HTR-8/SVneo (cell line): ENCODE measurements around the gene MSI2.

Experiments used
- DNase-seq: peaks from one replicate; pipeline ENCODE4 v3.0.0; 2011; ENCODE audit warnings: low spot score, mixed read lengths; ENCODE audit not compliant: insufficient read length
- FAIRE-seq: peaks from 2 replicates; lab custom pipeline; 2011; peaks lifted over from hg19 to GRCh38; lab: Jason Lieb, UNC

Gene MSI2

GRCh38 chr17:57655553-57655952, 399.2 kb downstream of the MSI2 start:
- no peak for DNase-seq
- FAIRE-seq: no peak

DNA sequence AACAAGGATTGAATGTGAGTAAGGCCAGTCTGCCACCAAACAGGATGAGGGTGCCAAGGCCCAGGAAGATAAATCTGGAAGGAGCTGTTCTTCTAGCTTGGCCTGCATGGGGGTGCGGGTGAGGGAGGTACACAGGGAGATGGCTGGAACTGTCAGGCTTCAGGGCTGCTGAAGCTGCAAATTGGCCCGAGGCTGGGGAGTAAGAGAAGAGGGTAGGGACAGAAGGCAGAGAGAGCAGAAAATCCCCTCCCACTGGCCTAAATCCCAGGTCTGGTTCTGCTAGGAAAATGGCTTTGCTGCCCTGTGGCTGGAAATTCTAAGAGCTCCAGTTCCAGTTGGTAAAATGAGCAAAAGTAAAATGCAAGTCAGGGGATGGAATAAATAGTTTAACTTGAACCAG, 400.9 kb downstream of the MSI2 start:
- no peak for FAIRE-seq
- no peak for DNase-seq

DNA sequence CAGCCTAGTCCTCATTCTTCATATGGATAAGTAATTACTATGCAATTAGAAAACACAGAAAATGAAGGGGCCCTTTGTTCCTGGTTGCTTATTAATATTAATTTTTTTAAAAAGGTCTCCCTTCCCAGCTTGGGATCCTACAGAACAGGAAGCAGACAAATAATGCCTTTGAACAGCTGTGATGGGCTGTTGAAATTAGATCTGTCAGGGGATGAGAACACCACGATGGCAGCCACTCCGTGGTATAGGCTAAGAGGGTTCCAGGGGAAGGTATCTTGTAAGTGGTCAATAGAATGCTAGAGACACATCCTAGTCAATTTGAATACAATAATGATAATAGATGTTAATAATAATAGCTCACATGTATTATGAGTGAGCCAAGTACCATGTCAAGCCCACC, 405.7 kb downstream of the MSI2 start:
- no peak for DNase-seq
- FAIRE-seq: no peak

- FAIRE-seq (peak; percentile 94), DNase-seq (peak; percentile 99)
Observed at GRCh38 chr17:57662644-57663308, 406.5 kb downstream of the MSI2 start.

DNA sequence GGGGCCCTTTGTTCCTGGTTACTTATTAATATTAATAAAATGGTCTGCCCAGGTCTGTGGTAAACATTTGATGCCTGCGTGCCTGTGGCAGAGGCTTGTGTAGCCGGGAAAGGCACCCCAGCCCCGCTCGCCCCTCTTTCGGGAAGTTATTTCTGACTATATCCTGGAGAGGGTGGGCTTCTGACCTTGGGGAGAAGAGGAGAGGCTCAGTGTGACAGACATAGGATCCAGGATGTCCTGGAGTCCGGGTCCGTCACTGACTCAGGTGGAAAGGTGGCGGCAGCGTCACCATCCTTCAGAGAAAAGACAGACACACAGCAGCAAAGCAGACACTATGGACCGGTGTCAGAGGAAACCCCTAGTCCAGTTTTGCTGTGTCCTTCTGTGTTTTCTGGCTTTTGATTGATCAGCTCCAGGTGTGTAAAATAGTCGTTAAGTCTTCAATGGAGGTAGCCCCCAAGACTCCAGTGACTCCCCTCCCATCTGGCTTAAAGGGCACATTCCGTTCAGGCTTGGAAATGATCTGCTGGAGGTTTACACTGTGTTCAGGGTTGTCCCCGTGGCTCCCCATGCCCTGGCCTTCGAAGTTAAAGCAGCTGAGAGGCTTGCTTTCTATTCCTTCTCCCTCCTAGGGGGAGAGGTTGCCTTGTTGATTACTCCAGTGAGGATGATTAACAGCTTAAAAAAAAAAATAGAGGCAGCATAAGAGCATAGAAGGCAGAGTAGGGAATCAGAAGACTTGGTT, 407.2 kb downstream of the MSI2 start:
- DNase-seq: no peak
- FAIRE-seq: peak; percentile 13

GRCh38 chr17:57665128-57665527, 408.8 kb downstream of the MSI2 start:
- FAIRE-seq: no peak
- no peak for DNase-seq

- FAIRE-seq (no peak), DNase-seq (no peak)
Observed at GRCh38 chr17:57665696-57666095, 409.4 kb downstream of the MSI2 start.

- peak; percentile 42 for FAIRE-seq
- no peak for DNase-seq
Observed at GRCh38 chr17:57666201-57666870, 410.0 kb downstream of the MSI2 start.

DNA sequence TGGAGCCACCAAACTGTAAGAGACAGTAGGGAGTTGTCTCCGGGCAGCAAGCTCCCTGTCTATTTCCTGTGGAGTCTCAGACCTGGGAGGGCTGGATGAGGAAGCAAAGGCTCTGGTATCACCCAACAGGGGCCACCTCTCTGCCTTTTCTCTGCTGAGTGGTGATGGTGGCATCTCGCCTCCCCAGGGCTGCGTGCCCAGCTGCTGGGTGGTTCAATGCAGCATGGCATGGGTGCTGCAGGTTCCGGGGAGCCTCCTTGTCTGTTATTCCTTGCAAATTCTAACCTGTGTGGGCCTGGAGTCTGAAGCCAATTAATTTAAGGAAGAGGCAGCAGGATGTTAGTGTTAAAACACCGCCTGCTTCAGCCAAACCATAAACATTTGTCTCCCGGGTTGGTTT, 410.6 kb downstream of the MSI2 start:
- FAIRE-seq (no peak), DNase-seq (no peak)

DNA sequence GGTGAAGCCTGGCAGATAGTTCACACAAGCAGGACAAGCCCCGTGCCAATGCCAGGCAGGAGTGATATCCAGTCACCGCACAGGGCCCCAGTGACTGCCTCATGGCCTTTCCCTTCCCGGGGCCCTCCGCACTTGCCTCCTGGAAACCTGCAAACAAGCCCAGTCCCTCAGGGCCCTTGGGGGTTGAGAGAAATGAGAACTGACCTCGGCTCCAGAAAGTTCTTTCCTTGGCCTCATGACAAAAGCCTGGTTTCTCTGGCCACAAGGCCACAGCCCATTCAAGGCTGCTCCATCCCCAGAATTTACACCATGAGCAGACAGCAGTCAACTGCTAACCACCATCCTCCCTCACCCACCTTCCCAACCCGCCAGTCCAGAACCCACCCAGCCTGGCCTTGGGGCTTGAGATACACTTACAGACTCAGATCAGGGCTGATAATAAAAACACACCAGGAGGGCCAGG, 411.2 kb downstream of the MSI2 start:
- FAIRE-seq (no peak), DNase-seq (no peak)

DNA sequence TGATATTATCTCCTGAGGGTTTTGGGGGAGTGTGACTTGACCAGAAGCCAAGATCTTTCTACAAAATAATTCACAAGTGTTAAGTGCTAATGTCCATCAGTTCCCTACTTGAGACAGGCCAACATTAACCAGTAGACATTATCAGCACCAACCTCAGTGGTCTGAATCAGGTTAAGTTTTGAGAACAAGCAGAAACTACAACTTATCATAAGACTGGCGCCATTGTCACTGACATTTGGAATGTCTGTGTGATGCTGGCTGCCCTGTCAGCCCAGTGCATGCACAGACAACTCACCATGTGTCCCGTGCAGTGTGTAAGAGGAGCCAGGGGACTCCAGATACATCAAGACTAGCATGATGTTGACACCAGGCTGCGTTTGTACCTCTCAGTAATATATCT, 412.0 kb downstream of the MSI2 start:
- DNase-seq (no peak), FAIRE-seq (peak; percentile 88)

DNA sequence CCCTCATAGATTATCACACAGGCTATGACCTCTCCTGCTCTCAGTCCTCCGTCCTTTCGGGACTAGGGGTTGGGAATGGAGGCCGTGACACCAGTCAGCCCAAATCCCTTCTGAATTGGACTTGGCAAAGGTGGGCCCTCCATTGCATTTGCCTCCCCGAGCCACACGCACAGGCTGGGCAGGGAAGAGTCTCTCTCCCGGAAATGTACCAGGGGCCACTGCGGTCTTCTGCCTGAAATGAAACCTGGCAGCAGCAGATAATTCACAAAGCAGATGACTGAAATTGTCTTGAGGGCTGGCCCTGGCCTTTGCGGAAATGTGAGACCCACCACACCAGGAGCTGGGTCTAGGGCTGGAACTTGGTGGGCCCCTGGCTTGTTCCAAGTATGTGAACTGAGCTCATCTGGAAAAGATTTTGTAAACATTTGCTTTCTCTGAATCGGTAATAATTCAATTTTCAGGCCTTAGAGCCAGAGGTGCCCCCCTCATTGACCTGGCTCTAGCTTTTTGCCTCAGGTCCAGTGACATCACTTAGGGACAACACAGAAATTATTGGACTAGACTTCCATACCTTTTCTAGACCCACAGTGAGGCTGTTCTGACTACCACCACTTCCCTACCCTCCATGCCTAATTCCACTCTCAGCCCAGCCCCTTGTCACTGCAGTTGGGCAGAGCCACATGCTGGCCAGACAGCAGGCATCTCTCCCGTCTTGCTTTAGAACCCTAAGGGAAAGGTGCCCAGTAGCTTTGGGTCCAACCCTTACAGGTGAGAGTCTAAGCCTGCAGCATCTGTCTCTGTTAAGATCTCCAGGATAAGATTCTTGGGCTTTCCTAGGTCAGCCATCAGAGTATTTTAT, 413.6 kb downstream of the MSI2 start:
- peak; percentile 51 for FAIRE-seq
- no peak for DNase-seq

DNA sequence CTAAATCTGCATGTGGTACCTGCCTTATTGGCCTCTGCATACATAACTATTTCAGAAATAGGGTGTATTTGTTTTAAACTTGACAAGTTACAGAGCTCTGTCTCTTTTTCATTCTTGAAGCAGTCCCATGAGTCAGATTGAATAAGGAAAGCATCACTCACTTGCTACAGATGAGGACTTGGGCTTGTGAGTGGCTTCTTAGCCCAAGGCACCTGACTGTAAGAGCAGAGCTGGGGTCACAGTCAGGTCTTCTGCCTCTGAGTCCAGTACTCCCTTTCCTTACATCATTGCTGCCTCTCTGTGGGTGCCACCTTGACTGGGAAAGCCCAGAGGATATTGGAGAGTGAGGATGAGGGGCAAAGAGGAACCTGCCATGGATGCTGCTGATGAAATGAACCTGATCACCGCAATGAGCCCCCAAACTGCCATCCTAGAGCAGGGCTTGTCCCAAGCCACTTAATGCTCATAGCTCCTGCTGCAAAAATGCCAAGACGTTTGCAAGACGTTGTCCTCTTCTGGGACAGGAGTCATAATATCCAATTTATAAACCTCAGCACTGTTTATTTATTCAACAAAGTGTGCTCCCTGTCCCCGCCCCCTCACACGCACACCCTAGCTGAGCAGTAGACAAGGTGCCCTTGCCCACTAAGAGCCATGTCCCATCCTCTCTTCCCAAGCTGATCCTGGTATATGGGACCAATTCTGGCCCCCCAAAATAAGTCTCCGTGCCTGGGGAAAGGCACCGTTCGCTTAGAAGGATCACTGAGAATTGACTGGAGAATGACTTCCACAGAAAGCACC, 414.6 kb downstream of the MSI2 start:
- peak; percentile 54 for FAIRE-seq

DNA sequence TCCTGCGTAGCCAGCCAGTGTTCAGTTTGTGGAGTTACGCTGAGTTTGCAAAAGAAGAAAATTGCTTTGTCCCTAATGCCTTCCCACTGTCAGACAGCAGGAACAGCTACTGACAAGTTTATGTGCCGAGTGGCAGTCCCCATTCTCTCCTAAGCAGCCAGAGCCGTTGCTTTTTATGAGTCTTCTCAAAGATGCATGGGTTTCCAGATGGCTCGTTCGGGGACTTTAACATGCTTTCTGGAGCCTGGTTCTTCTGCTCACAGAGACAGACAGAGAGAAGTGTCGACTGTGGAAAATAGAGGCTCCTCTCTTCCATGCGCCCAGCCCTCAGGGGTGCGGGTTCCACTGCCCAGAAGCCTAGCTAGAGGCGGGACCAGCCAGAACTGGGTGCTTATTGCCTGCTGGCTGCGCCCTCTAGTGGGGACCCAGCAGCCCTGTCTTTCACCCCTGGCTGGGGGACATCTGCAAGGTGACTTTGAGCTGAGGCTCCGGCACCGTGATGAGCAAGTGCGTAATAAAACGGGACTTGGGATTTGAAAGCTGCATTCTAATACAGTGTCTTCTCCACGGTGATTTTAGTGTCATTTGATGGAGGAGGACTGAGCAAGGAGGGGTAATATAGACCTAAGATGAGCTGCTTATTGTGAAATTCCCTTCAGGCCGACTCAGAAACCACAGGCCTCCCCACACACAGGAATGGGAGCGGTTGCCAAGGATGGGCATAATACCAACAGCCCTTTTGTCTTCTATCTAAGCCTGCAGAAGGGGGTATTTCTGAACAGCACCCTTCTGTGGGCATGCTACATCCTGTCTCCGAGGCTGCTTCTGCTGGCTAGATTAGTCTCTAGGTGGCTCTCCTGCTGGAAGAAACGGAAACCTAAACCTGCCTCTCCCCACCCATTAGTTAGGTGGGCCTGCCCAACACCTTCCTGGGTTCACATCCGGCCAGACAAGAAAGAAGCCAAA, 415.6 kb downstream of the MSI2 start:
- DNase-seq: peak; percentile 94
- peak; percentile 88 for FAIRE-seq

More for the DNA sequence above, 414.6 kb downstream of the MSI2 start:
- no peak for DNase-seq

DNA sequence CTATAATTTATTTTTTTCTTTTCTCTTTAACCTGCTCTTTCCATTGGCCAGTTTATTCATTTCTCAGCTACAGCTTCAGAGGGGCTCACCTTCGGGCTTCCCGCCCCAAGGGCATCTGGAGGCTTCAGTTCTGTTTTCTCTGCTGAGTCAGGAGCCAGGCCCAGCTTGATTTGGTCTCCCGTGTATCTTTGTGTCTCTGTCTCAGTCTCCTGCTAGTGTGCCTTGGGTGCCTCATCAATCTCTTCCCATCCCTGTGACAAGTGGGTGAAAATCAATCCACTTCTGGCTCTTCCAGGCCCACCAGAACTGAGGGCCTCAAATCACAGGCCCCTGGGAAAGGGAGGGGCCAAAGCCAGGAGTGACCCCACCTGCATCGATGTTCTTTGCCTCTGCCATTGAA, 416.6 kb downstream of the MSI2 start:
- FAIRE-seq: no peak
- DNase-seq: no peak

DNA sequence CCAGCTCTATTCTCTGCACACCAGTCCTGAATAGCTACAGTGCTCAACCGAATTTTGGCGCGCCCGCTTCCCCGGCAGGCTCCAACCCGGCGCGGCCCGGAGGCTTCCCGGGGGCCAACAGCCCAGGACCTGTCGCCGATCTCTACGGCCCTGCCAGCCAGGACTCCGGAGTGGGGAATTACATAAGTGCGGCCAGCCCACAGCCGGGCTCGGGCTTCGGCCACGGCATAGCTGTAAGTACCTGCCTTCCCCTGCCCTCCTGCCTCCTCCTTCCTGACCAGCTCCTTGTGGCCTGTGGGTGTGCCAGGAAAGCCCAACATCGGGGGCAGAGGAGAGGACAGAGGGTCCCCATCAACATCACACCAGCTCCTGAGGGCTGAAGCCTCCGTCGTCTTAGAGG, 418.6 kb downstream of the MSI2 start:
- DNase-seq: no peak
- no peak for FAIRE-seq

DNA sequence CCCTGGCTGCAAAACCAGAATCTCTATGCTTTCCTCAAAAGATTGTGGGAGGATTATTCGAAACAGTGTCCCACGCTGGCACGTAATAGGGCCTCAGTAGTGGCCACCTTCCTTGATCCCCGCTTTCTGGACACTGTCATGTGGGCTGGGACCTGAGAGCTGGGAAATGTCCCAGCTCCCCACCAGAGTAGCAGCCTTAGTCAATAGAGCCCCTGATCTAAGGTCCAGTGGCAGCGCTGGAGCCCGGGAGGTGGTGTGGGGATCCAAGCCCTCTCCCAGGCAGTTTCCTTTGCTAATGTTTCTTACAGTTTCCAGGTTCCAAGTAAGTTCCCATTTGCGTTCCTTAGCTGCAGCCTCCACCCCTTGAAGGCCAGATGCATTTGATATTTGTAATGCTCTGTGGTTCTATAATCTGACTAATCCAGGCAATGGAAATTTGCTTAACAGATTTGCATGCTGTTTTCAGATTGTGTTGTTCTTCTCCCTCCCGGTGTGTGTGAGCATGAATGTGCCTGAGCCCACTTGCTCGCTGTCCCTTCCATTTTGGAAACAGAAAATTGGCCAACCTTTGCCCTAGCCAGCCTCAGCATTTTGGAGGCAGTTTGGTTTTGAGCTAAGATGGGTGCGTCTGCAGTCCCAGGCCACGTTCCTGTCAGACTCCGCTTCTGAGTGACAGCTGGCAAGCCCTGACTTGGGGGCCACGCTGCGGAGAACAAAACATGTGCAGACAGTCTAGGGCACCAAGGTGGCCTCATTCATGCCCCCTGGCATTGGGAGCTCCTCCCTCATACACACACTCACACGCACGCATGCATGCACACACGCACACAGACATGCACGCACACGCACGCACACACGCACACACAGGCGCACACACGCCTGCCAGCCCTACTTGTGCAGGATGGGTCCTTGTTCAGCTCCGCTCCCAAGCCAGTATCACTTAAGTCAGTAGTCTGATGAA, 419.4 kb downstream of the MSI2 start:
- FAIRE-seq (peak; percentile 86), DNase-seq (no peak)
